ENCODE results near the gene LTA.

LTA gene

DNA sequence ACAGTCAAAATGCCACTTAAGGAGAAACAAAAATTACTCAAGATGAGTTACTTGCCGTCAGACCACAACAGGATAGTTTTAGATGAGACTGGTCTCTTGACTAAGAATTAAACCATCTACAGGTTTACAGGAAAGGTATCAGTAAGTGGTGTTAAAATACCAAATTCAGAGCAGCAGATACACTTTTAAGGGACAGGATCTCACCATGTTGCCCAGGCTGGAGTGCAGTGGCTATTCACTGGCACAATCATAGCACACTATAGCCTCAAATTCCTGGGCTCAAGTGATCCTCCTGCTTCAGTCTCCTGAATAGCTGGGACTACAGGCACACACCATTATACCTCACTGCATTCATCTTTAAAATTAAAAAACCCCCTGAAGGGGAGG is 38.6 kb upstream of the LTA start:
- DNase-seq = no peak
- H3K4me3 ChIP-seq (ENCODE audit: low read depth, low read length) = no peak overlapping the region
- no peaks in the 10 kb centered on the region for H3K27me3 ChIP-seq
- TF ChIP-seq, protein P1, sequence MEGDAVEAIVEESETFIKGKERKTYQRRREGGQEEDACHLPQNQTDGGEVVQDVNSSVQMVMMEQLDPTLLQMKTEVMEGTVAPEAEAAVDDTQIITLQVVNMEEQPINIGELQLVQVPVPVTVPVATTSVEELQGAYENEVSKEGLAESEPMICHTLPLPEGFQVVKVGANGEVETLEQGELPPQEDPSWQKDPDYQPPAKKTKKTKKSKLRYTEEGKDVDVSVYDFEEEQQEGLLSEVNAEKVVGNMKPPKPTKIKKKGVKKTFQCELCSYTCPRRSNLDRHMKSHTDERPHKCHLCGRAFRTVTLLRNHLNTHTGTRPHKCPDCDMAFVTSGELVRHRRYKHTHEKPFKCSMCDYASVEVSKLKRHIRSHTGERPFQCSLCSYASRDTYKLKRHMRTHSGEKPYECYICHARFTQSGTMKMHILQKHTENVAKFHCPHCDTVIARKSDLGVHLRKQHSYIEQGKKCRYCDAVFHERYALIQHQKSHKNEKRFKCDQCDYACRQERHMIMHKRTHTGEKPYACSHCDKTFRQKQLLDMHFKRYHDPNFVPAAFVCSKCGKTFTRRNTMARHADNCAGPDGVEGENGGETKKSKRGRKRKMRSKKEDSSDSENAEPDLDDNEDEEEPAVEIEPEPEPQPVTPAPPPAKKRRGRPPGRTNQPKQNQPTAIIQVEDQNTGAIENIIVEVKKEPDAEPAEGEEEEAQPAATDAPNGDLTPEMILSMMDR (IDR thresholded peaks at IDR 0.05; ENCODE audit: low read depth, low read length) = no peak
- H3K36me3 ChIP-seq = peaks cover 86% of the 10 kb centered on the region
- H3K4me1 ChIP-seq = no peaks in the 10 kb centered on the region
- H3K9me3 ChIP-seq = no peaks in the 10 kb centered on the region

DNA sequence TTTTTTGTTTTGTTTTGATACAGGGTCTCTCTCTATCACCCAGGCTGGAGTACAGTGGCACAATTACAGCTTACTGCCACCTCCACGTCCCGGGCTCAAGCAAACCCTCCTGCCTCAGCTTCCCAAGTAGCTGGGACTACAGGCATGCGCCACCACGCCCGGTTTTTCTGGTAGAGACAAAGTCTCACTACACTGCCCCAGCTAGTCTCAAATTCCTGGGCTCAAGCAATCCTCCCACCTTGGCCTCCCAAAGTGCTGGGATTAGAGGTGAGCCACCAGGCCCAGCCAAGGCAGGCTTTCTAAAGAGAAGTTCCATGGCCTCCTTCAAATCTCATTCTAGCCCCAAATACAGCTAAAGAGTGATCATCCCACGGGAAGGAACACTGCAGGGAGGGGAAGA is 38.1 kb upstream of the LTA start:
- Histone ChIP-seq H3K36me3 (peaks cover 92% of the 10 kb centered on the region), H3K4me1 (no peaks in the 10 kb centered on the region), H3K9me3 (no peaks in the 10 kb centered on the region), H3K4me3 (ENCODE audit: low read depth, low read length) (no peak overlapping the region), H3K27me3 (no peaks in the 10 kb centered on the region)
- no peak for DNase-seq
- TF ChIP-seq, protein P1 (IDR thresholded peaks at IDR 0.05; ENCODE audit: low read depth, low read length) = no peak

DNA sequence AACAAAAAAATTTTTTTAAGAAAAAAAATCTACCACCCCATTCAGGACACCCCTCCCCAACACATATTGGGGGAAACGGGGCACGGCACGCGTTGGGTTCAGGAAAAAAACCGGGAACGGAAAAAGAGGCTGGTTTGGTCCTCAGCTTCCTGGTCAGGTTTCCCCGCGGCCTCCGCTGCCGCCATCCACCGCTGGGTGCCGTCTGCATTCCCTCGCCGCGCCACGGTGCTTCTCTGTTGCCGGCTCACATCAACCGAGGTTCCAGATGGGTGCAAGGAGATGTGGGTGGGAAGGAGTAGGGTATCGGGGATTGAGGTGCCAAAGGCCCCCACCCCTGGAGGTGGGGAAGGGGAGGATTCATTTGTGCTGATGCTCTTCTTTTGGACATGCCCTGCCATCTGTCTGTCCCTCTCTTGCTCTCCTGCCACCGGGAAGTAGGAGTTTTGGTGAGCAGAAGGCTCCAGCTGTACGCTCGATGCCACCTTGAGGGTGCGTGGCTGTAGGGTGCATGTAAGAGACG is 37.5 kb upstream of the LTA start:
- H3K4me1 ChIP-seq = no peaks in the 10 kb centered on the region
- TF ChIP-seq, protein P1 (IDR thresholded peaks at IDR 0.05; ENCODE audit: low read depth, low read length) = no peak
- no peak for DNase-seq
- no peaks in the 10 kb centered on the region for H3K9me3 ChIP-seq
- H3K27me3 ChIP-seq = no peaks in the 10 kb centered on the region
- no peak overlapping the region for H3K4me3 ChIP-seq (ENCODE audit: low read depth, low read length)
- peaks cover 95% of the 10 kb centered on the region for H3K36me3 ChIP-seq

DNA sequence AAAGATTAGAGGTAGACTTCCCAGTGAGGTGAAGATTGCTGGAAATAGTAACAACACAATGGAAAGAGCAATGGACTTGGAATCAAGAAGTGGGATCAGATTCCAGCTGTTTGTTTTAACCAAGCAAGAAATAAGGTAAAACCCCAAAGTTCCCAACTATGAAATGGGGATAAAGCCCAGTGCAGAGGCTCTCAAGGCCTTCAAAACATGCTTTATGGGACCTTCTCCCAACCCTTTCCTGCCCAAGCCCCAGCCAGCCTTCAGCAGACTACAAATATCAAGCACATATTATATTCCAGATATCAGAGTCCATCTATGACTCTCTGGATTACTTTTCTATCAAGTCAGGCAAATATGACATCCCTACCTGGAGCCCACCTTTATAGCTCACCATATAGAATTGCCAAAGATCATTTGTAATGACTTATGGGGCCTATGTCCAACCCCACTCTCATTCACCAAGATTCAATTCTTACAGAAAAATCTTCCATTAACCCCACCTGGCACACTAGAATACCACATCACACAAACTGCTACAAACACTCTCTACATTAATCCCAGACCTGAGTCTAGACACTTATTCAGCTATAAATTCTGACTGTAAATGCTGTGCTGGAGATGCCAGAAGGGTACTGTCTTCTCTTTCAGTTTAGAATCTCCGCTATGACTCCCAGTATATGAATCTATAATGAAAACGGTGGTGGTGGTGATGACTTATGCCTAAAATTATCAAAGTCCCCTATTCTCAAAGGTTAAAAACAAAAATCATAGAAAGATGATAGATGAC is 36.4 kb upstream of the LTA start:
- DNase-seq = no peak
- H3K9me3 ChIP-seq = no peaks in the 10 kb centered on the region
- TF ChIP-seq, protein P1 (IDR thresholded peaks at IDR 0.05; ENCODE audit: low read depth, low read length) = no peak
- H3K36me3 ChIP-seq = peaks cover 95% of the 10 kb centered on the region
- H3K4me3 ChIP-seq (ENCODE audit: low read depth, low read length) = no peak overlapping the region
- no peaks in the 10 kb centered on the region for H3K27me3 ChIP-seq
- no peaks in the 10 kb centered on the region for H3K4me1 ChIP-seq

DNA sequence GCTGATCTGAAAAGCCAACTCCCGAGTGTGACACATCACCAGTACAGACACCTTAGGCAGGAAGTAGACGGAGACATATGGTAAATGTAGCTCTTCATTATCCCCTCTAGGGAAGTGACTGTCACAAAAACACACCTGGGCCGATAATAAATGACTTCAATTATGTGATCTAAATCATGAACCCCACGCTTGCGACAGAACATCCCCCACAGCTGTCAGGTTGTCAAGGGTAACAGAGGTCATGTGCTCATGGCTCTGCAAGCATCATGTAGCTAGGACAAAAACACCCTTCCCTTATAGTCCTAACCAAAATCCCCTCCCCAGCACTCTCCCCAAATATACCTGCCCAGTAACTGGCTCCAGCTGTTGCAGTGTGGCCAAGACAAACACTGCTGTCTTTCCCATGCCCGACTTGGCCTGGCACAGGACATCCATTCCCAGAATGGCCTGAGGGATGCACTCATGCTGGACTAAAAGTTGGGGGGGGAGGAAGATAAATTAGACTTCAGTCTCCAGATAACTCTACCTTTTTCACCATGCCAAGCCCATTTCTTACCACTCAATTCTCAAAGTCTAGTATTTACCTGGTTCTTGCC is 33.2 kb upstream of the LTA start:
- no peak for DNase-seq
- Histone ChIP-seq H3K4me3 (ENCODE audit: low read depth, low read length) (peak overlapping the region; percentile 90), H3K36me3 (peaks cover 70% of the 10 kb centered on the region)

More for the DNA sequence above, 33.2 kb upstream of the LTA start:
- Histone ChIP-seq H3K27me3 (no peaks in the 10 kb centered on the region), H3K9me3 (no peaks in the 10 kb centered on the region), H3K4me1 (no peaks in the 10 kb centered on the region)
- TF ChIP-seq, protein P1 (IDR thresholded peaks at IDR 0.05; ENCODE audit: low read depth, low read length) = no peak

All from BE2C (cell line).